ENCODE measurements around the gene PIK3R6. TPM values are rescaled to one million over a fixed set of nuclear protein-coding genes. Genes with fewer than 3 reads are reported as not detected.

The PIK3R6 gene
- total RNA-seq, 2 donors from 2014 or later: 2.1 to 2.5 TPM

- Mint-ChIP-seq H3K4me1 (peaks cover 14% of the 10 kb centered on the region), H3K27ac (no peak overlapping the region), H3K9me3 (no peaks in the 10 kb centered on the region), H3K36me3 (ENCODE audit: low read depth) (peaks cover 8% of the 10 kb centered on the region), H3K4me3 (no peak overlapping the region), H3K27me3 (ENCODE audit: insufficient read depth) (peaks cover 2% of the 10 kb centered on the region)
- no peak overlapping the region for H3K27ac ChIP-seq (ENCODE audit: low read depth, low read length)
- no peaks in the 10 kb centered on the region for H3K27me3 ChIP-seq (ENCODE audit: control insufficient read depth, insufficient read depth, low read length, poor library complexity, severe bottlenecking)
- no peak for TF ChIP-seq CTCF (conservative IDR thresholded peaks at IDR 0.05)
- no peak for DNase-seq
- H3K9me3 ChIP-seq (ENCODE audit: control insufficient read depth, low read length): no peaks in the 10 kb centered on the region
- no peak overlapping the region for H3K9ac ChIP-seq (ENCODE audit: extremely low read depth, low read length, poor library complexity, severe bottlenecking)
- H3K4me1 ChIP-seq (ENCODE audit: control insufficient read depth, insufficient read depth, low read length): peaks cover 9% of the 10 kb centered on the region
- no peak overlapping the region for H3K4me3 ChIP-seq (ENCODE audit: low read length)
- peaks cover 6% of the 10 kb centered on the region for H3K36me3 ChIP-seq (ENCODE audit: control insufficient read depth, insufficient read depth, low read length)
- WGBS, 2 experiments (ENCODE audit: insufficient coverage in 1 of 2, insufficient read length in 1 of 2): 86 to 91% methylated on average over 4 of the region's 4 CpGs
These were observed 15.9 kb upstream of the PIK3R6 start for GRCh38 chr17:8883353-8883752.

- Histone ChIP-seq H3K9ac (ENCODE audit: extremely low read depth, low read length, poor library complexity, severe bottlenecking) (no peak overlapping the region), H3K9me3 (ENCODE audit: control insufficient read depth, low read length) (no peaks in the 10 kb centered on the region), H3K4me1 (ENCODE audit: control insufficient read depth, insufficient read depth, low read length) (peaks cover 9% of the 10 kb centered on the region), H3K36me3 (ENCODE audit: control insufficient read depth, insufficient read depth, low read length) (peaks cover 6% of the 10 kb centered on the region), H3K4me3 (ENCODE audit: low read length) (no peak overlapping the region), H3K27ac (ENCODE audit: low read depth, low read length) (no peak overlapping the region), H3K27me3 (ENCODE audit: control insufficient read depth, insufficient read depth, low read length, poor library complexity, severe bottlenecking) (no peaks in the 10 kb centered on the region)
- Mint-ChIP-seq H3K27ac (no peak overlapping the region), H3K9me3 (no peaks in the 10 kb centered on the region), H3K4me1 (peaks cover 16% of the 10 kb centered on the region), H3K4me3 (no peak overlapping the region), H3K36me3 (ENCODE audit: low read depth) (peaks cover 10% of the 10 kb centered on the region), H3K27me3 (ENCODE audit: insufficient read depth) (peaks cover 2% of the 10 kb centered on the region)
- DNase-seq: no peak
- TF ChIP-seq CTCF (conservative IDR thresholded peaks at IDR 0.05): no peak
- 93 to 97% methylated on average over 4 to 7 of the region's 7 CpGs for WGBS, 2 experiments (ENCODE audit: insufficient coverage in 1 of 2, insufficient read length in 1 of 2)
These were observed 14.1 kb upstream of the PIK3R6 start for GRCh38 chr17:8881606-8882005.

- 91 to 94% methylated on average over 4 to 7 of the region's 7 CpGs for WGBS, 2 experiments (ENCODE audit: insufficient coverage in 1 of 2, insufficient read length in 1 of 2)
- Histone ChIP-seq H3K27ac (ENCODE audit: low read depth, low read length) (no peak overlapping the region), H3K4me3 (ENCODE audit: low read length) (no peak overlapping the region), H3K27me3 (ENCODE audit: control insufficient read depth, insufficient read depth, low read length, poor library complexity, severe bottlenecking) (no peaks in the 10 kb centered on the region), H3K4me1 (ENCODE audit: control insufficient read depth, insufficient read depth, low read length) (peaks cover 9% of the 10 kb centered on the region), H3K9me3 (ENCODE audit: control insufficient read depth, low read length) (no peaks in the 10 kb centered on the region), H3K9ac (ENCODE audit: extremely low read depth, low read length, poor library complexity, severe bottlenecking) (no peak overlapping the region), H3K36me3 (ENCODE audit: control insufficient read depth, insufficient read depth, low read length) (peaks cover 6% of the 10 kb centered on the region)
- Mint-ChIP-seq H3K27ac (no peak overlapping the region), H3K4me3 (no peak overlapping the region), H3K36me3 (ENCODE audit: low read depth) (peaks cover 10% of the 10 kb centered on the region), H3K27me3 (ENCODE audit: insufficient read depth) (peaks cover 2% of the 10 kb centered on the region), H3K9me3 (no peaks in the 10 kb centered on the region), H3K4me1 (peaks cover 18% of the 10 kb centered on the region)
- no peak for TF ChIP-seq CTCF (conservative IDR thresholded peaks at IDR 0.05)
- no peak for DNase-seq
These were observed 13.0 kb upstream of the PIK3R6 start for GRCh38 chr17:8880466-8880865.
